ENCODE results near the gene KRT36.

GRCh38 chr17:41451154-41451728 lies 38.5 kb downstream of the KRT36 start:
- no peak for TF ChIP-seq CTCF (optimal IDR thresholded peaks at IDR 0.05 in 1 of 3, IDR thresholded peaks at IDR 0.05 in 1 of 3, conservative IDR thresholded peaks at IDR 0.05 in 1 of 3; ENCODE audit: extremely low read depth in 1 of 3, insufficient read depth in 2 of 3, low read length in 3 of 3)
- TF ChIP-seq EZH2 (IDR thresholded peaks at IDR 0.05; ENCODE audit: low read length): no peak
